K562 (cell line): ENCODE measurements around the gene INTS1.

Experiments
- E2F3 ChIP-seq: fragments of 250-450 bp; sonication (Bioruptor Pico); IDR thresholded peaks from 2 replicates; pipeline ENCODE4 v1.4.0; 2020; ENCODE audit warnings: mild to moderate bottlenecking
- GABPA ChIP-seq: fragments of 200-800 bp; sonication (Bioruptor generic); conservative IDR thresholded peaks from 2 replicates; pipeline ENCODE4 v1.6.1; 2016; ENCODE audit warnings: low read depth, missing genetic modification characterization, missing compliant biosample characterization
- L3MBTL2 ChIP-seq: fragments of 450-650 bp; IDR thresholded peaks from 2 replicates; pipeline ENCODE4 v1.6.1; 2016; ENCODE audit warnings: mild to moderate bottlenecking, moderate library complexity
- POLR2AphosphoS5 ChIP-seq: IDR thresholded peaks from 2 replicates; pipeline ENCODE4 v1.6.1; 2011; ENCODE audit warnings: mild to moderate bottlenecking, low read depth, low read length, moderate library complexity; ENCODE audit not compliant: control insufficient read depth, insufficient read depth
- PTBP1 ChIP-seq: fragments of 200-400 bp; formaldehyde crosslinking; IDR thresholded peaks from 2 replicates; pipeline ENCODE4 v1.6.1; 2017; ENCODE audit warnings: low read depth, low read length
- RBM22 ChIP-seq: fragments of 200-400 bp; formaldehyde crosslinking; IDR thresholded peaks from 2 replicates; pipeline ENCODE4 v1.6.1; 2018; ENCODE audit warnings: low read length, low read depth; ENCODE audit not compliant: poor library complexity, severe bottlenecking
- SIRT6 ChIP-seq: IDR thresholded peaks from one replicate; pipeline ENCODE4 v1.6.1; 2012; ENCODE audit warnings: low read depth, mild to moderate bottlenecking, control low read depth, inconsistent platforms, low read length, moderate library complexity
- SP1 ChIP-seq: sonication (generic); formaldehyde crosslinking; IDR thresholded peaks from 2 replicates; pipeline ENCODE4 v1.8.1; 2022; ENCODE audit warnings: mild to moderate bottlenecking, missing genetic modification reagents
- TCF7L2 ChIP-seq: fragments of 150-350 bp; IDR thresholded peaks from 2 replicates; pipeline ENCODE4 v1.6.1; 2016; ENCODE audit warnings: low read depth, mild to moderate bottlenecking, low read length, moderate library complexity
- TEAD4 ChIP-seq, 2 experiments: sonication (generic) in 1 of 2; formaldehyde crosslinking in 1 of 2; IDR thresholded peaks; 2 replicates each; pipeline versions ENCODE4 v1.6.1 to v1.8.0; 2012 to 2022; ENCODE audit warnings: borderline replicate concordance in 1 of 2, inconsistent platforms in 1 of 2, low read length in 1 of 2, mild to moderate bottlenecking in 1 of 2, missing genetic modification reagents in 1 of 2
- TF ChIP-seq, protein P1 (sequence below): sonication (generic); formaldehyde crosslinking; IDR thresholded peaks from 2 replicates; pipeline ENCODE4 v1.8.0; 2023; ENCODE audit warnings: mild to moderate bottlenecking, missing genetic modification reagents
- TF ChIP-seq, protein P2 (sequence below), 3 experiments: IDR thresholded peaks in 2 of 3; conservative IDR thresholded peaks in 1 of 3; 2 replicates each; pipeline ENCODE4 v1.5.1; 2011 to 2012; ENCODE audit warnings: low read length in 3 of 3, mild to moderate bottlenecking in 3 of 3, control low read depth in 2 of 3, improper control_type of control experiment in 1 of 3, inconsistent platforms in 1 of 3, low read depth in 1 of 3, mixed read lengths in 1 of 3, moderate library complexity in 1 of 3; ENCODE audit not compliant: insufficient read depth in 2 of 3

DNA sequence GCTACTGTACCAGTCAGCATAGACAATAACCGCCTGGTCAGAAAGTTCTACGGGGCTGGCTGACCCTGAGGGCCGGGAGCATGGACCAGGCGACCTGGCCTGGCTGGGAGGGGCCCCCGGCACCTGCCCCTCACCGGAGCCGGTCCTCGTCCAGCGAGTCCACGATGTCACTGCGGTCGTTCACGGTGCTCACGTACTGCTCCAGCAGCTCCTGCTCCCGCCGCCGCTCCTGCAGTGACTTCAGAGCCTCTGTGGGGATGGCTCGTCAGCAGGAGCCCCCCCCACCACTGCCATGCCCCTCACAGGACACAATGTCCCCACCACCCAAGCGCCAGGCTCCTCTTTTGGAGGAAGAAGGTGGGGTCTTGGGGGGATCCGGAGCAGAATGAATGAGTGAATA is 67.6 kb downstream of the INTS1 start:
- TF ChIP-seq, protein P1, sequence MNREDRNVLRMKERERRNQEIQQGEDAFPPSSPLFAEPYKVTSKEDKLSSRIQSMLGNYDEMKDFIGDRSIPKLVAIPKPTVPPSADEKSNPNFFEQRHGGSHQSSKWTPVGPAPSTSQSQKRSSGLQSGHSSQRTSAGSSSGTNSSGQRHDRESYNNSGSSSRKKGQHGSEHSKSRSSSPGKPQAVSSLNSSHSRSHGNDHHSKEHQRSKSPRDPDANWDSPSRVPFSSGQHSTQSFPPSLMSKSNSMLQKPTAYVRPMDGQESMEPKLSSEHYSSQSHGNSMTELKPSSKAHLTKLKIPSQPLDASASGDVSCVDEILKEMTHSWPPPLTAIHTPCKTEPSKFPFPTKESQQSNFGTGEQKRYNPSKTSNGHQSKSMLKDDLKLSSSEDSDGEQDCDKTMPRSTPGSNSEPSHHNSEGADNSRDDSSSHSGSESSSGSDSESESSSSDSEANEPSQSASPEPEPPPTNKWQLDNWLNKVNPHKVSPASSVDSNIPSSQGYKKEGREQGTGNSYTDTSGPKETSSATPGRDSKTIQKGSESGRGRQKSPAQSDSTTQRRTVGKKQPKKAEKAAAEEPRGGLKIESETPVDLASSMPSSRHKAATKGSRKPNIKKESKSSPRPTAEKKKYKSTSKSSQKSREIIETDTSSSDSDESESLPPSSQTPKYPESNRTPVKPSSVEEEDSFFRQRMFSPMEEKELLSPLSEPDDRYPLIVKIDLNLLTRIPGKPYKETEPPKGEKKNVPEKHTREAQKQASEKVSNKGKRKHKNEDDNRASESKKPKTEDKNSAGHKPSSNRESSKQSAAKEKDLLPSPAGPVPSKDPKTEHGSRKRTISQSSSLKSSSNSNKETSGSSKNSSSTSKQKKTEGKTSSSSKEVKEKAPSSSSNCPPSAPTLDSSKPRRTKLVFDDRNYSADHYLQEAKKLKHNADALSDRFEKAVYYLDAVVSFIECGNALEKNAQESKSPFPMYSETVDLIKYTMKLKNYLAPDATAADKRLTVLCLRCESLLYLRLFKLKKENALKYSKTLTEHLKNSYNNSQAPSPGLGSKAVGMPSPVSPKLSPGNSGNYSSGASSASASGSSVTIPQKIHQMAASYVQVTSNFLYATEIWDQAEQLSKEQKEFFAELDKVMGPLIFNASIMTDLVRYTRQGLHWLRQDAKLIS (CRISPR knock-in tag), result no peak
- TF ChIP-seq TCF7L2, result no peak
- no peak for TF ChIP-seq RBM22
- TF ChIP-seq E2F3, result no peak
- TF ChIP-seq GABPA, result no peak
- no peak for TF ChIP-seq L3MBTL2
- TF ChIP-seq PTBP1, result no peak
- TF ChIP-seq TEAD4 (IDR thresholded peaks at IDR 0.05; ENCODE audit: low read length), result no peak
- TF ChIP-seq TEAD4 (CRISPR knock-in tag; IDR thresholded peaks at IDR 0.05; ENCODE audit: borderline replicate concordance), result no peak
- no peak for TF ChIP-seq POLR2AphosphoS5
- TF ChIP-seq SIRT6, result no peak
- no peak for TF ChIP-seq SP1 (CRISPR knock-in tag)
- TF ChIP-seq, protein P2, sequence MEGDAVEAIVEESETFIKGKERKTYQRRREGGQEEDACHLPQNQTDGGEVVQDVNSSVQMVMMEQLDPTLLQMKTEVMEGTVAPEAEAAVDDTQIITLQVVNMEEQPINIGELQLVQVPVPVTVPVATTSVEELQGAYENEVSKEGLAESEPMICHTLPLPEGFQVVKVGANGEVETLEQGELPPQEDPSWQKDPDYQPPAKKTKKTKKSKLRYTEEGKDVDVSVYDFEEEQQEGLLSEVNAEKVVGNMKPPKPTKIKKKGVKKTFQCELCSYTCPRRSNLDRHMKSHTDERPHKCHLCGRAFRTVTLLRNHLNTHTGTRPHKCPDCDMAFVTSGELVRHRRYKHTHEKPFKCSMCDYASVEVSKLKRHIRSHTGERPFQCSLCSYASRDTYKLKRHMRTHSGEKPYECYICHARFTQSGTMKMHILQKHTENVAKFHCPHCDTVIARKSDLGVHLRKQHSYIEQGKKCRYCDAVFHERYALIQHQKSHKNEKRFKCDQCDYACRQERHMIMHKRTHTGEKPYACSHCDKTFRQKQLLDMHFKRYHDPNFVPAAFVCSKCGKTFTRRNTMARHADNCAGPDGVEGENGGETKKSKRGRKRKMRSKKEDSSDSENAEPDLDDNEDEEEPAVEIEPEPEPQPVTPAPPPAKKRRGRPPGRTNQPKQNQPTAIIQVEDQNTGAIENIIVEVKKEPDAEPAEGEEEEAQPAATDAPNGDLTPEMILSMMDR (IDR thresholded peaks at IDR 0.05 in 2 of 3, conservative IDR thresholded peaks at IDR 0.05 in 1 of 3; ENCODE audit: insufficient read depth in 2 of 3, low read depth in 1 of 3, low read length in 3 of 3), result no peak
